AG20443 (cell line): ENCODE data around the gene FCHSD2.
"Not testable (repeated sequence)": the region's sequence is repeated elsewhere in the genome, so short reads cannot be mapped to it uniquely, and the experiment has no call there.

ENCODE experiments used
- DNase-seq: peaks from one replicate; pipeline ENCODE4 v3.0.0; 2012; ENCODE audit warnings: low spot score, mixed read lengths

FCHSD2 gene

DNA sequence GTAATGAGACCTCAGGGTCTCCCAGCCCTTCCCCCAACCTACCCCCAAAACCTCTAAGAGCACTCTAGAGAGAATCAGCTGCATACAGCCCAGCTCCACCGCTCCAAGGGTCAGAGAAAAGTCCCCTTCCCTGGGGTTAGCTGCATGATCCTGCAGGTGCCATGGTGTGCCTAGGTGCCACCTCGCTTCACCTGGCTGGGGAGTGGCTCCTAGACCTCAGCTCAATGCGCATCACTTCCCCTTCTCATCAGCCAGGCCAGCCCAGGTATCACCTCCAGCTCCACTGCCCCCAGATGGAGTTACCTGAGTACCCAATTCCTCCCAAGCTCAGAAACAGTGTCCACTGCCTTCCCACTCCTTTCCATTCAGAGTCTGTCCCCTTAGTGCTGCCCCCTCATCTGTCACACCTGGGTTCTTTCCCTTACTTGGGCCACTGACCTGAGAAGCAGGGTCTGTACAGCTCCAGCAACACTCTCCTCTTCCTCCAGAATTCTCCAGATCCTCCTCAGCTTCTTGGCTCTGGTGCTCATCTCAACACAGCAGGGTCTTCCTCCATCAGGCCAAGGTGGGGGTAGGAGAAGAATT lies 349.6 kb downstream of the FCHSD2 start:
- DNase-seq = no peak

DNA sequence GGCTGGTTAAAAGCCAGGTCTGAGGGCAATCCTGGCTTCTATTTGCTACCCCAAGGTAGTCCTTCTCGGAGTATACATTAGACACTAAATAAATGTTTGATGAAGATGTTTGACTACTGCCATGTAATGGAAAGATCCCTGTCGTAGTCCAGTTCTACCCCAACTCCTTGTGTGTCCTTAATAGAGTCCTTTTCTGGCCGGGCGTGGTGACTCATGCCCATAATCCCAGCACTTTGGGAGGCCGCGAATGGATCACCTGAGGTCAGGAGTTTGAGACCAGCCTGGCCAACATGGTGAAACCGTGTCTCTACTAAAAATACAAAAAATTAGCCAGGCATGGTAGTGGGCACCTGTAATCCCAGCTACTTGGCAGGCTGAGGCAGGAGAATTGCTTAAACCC lies 350.9 kb downstream of the FCHSD2 start:
- not testable (repeated sequence) for DNase-seq

DNA sequence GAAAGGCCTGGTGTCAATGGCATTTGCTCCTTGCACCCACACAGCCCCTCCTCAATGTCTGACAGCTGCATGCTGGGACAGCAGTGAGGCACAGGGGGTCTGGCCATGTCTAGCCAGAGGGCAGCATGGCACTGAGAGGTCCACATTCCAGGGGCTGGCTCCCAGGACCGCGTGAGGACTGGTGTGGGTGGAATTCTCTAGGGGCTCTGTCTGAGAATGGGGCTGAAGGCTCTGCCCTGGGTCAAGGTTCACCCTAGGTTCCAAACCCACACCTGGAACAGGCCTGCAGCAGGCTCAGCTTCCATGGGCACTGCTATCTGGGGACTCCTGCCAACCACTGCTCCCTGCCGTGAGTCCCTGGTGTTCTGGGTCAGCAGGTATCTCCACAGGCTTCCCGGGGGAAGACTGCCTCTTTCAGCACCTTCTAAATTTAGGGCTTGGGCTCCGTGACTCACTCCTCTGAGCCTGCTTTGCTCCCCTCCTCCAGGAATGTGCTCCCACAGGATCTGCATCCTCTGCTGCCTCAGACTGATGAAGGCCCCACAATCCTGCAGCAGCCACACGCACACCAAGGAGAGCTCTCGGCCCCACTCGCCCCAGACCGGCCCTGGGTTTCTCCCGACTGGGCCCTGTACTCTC lies 352.5 kb downstream of the FCHSD2 start:
- peak; percentile 74 for DNase-seq

DNA sequence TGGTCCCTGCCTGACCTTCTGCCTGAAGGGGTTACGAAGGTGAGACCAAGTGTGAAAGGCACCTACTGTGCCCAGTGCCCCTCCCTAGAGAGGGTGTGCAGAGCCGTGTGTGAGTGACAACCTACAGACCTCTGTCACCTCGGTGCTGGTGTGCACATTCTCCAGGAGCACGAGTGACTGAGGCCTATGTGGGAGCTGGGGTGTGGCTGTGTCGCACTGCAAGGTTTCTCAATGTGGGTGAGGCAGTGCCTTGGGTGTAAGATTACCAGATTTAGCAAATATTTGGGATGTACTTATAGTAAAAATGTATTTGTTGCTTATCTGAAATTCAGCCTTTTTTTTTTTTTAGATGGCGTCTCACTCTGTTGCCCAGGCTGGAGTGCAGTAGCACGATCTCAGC lies 353.9 kb downstream of the FCHSD2 start:
- no peak for DNase-seq

DNA sequence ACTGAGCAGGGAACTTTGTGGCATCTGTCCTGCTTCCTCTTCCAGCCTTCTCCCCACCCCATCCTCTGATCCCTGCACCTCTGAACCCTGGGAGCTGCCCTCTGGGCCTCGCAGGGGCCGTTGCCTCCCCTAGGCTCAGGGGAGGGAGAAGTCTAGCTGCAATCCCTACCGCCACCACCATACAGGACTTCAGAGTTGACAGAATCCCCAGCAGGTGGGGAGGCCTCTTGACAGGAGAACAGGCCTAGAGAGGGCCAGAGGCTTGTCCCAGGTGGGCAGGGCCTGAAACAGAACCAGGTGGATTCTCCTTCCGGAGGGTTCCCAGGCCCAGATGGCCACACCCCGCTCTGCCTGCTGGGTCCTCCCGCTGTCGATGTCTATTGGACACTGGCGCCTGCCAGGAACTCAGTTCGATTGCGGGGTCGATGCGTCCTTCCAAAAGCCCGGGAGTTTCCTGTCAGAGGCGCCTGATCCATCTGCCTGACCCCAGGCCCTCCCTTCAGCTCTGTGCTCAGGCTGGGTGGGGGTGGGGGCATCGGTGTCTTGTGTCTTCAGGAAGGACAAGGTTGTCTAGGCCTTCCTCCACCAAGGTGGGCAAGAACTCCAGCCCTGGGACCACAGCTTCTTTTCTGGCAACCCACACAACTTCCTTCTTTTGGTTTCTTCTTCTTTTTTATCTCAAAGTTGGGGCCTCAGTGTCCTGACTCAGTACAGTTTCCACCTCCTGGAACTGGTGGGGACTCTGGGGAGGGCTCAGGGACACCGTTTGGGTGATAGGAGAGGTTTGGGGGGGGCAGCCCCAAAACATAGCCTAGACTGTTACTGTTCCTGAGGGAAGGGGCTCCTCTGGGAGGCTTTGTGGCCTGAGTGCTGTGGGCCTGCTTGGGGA lies 354.7 kb downstream of the FCHSD2 start:
- no peak for DNase-seq
